ENCODE measurements around the gene FBLN2.
A peak's percentile ranks its signal among the peaks of the same experiment; 100 is the strongest.

The FBLN2 gene

GRCh38 chr3:13628841-13629551, 80.1 kb downstream of the FBLN2 start:
- no peak for DNase-seq

GRCh38 chr3:13629644-13630043, 80.7 kb downstream of the FBLN2 start:
- no peak for DNase-seq

GRCh38 chr3:13631256-13631655, 82.3 kb downstream of the FBLN2 start:
- no peak for DNase-seq

GRCh38 chr3:13633176-13633575, 84.3 kb downstream of the FBLN2 start:
- no peak for DNase-seq

- no peak for DNase-seq
Observed at GRCh38 chr3:13634151-13634550, 85.2 kb downstream of the FBLN2 start.

- no peak for DNase-seq
Observed at GRCh38 chr3:13634615-13635014, 85.7 kb downstream of the FBLN2 start.

- DNase-seq, result no peak
Observed at GRCh38 chr3:13636186-13636585, 87.3 kb downstream of the FBLN2 start.

GRCh38 chr3:13636874-13637273, 87.9 kb downstream of the FBLN2 start:
- no peak for DNase-seq

GRCh38 chr3:13637311-13637891, 88.5 kb downstream of the FBLN2 start:
- DNase-seq, result no peak

GRCh38 chr3:13637953-13638352, 89.0 kb downstream of the FBLN2 start:
- no peak for DNase-seq

- DNase-seq, result no peak
Observed at GRCh38 chr3:13638927-13639326, 90.0 kb downstream of the FBLN2 start.

GRCh38 chr3:13642597-13642996, 93.7 kb downstream of the FBLN2 start:
- no peak for DNase-seq

- DNase-seq, result no peak
Observed at GRCh38 chr3:13644341-13645117, 95.6 kb downstream of the FBLN2 start.

GRCh38 chr3:13645801-13646637, 97.1 kb downstream of the FBLN2 start:
- no peak for DNase-seq

- DNase-seq, result no peak
Observed at GRCh38 chr3:13647298-13648059, 98.6 kb downstream of the FBLN2 start.

GRCh38 chr3:13648060-13649001, 99.4 kb downstream of the FBLN2 start:
- peak; percentile 83 for DNase-seq

GRCh38 chr3:13650210-13651056, 101.5 kb downstream of the FBLN2 start:
- DNase-seq, result peak; percentile 84

GRCh38 chr3:13651057-13651400, 102.1 kb downstream of the FBLN2 start:
- no peak for DNase-seq

GRCh38 chr3:13651775-13652428, 103.0 kb downstream of the FBLN2 start:
- DNase-seq, result no peak

- no peak for DNase-seq
Observed at GRCh38 chr3:13652728-13653127, 103.8 kb downstream of the FBLN2 start.

Measured in activated T-cell treated with anti-CD3 and anti-CD28 coated beads, Interleukin-2, amount 50 U/mL, for 1 hour (primary cell).